HCT116 (cell line): ENCODE measurements around the gene HSPB8. TPM values are rescaled to one million over a fixed set of nuclear protein-coding genes. Genes with fewer than 3 reads are reported as not detected.

Experiments used
- ATAC-seq: fragments of 200-7000 bp; cut with Tn5 transposase; 2 replicates; pipeline ENCODE4 v1.9.1; 2020; ENCODE audit warnings: mild to moderate bottlenecking, moderate library complexity
- BruUV-seq: library from RNA; stranded (reverse); fragments of 400-500 nt; replicated peaks from 2 replicates; lab custom pipeline; 2021; lab: Mats Ljungman, UMichigan
- CTCF ChIA-PET: fragments of 300-600 bp; sonication (Branson Sonifier 250); formaldehyde crosslinking; loops from one replicate; lab custom pipeline; 2021; ENCODE audit warnings: antibody characterized with exemption; lab: Charles Lee
- POLR2A ChIA-PET: fragments of 300-600, 350-600 bp; sonication (Branson Sonifier 250); formaldehyde crosslinking; loops from one replicate; lab custom pipeline; 2021; ENCODE audit warnings: antibody characterized with exemption; lab: Charles Lee
- RAD21 ChIA-PET, 2 experiments: fragments of 300-600 bp; sonication (Branson Sonifier 250); formaldehyde crosslinking; loops; one replicate each; lab custom pipeline; 2023; ENCODE audit warnings: low total read pairs in 2 of 2; ENCODE audit not compliant: uncharacterized antibody in 2 of 2, unreplicated experiment in 2 of 2, low non-redundant PET in 1 of 2; lab: Charles Lee
- DNase-seq: peaks from one replicate; pipeline ENCODE4 v3.0.0-alpha.2; 2010; ENCODE audit warnings: low read depth, low spot score
- H2AFZ ChIP-seq: fragments of 200-600 bp; shearing (Covaris generic), sonication (generic); 2 replicates; pipeline ENCODE4 v1.6.1; 2017; ENCODE audit warnings: low read depth, mixed run types, mixed read lengths, antibody characterized with exemption, low read length; ENCODE audit not compliant: poor library complexity, severe bottlenecking
- H3K27ac ChIP-seq: 2 replicates; pipeline ENCODE4 v1.5.1; 2012; ENCODE audit warnings: low read depth, low read length
- H3K27me3 ChIP-seq: fragments of 200-600 bp; sonication (generic); 2 replicates; pipeline ENCODE4 v1.6.1; 2016; ENCODE audit warnings: mixed run types, low read length, mixed read lengths; ENCODE audit not compliant: insufficient read depth
- H3K36me3 ChIP-seq, 2 experiments: fragments of 200-500 bp in 1 of 2; fragments of 200-600 bp in 1 of 2; sonication (Bioruptor generic) in 1 of 2; sonication (generic) in 1 of 2; 2 replicates each; pipeline versions ENCODE4 v1.5.1 to v1.6.1; 2014 to 2016; ENCODE audit warnings: low read length in 2 of 2, inconsistent platforms in 1 of 2, mixed read lengths in 1 of 2, mixed run types in 1 of 2; ENCODE audit not compliant: insufficient read depth in 2 of 2, control insufficient read depth in 1 of 2
- H3K4me1 ChIP-seq, 2 experiments: fragments of 200-600 bp in 1 of 2; sonication (generic) in 1 of 2; 2 replicates each; pipeline versions ENCODE4 v1.5.1 to v1.6.1; 2012 to 2017; ENCODE audit warnings: low read length in 2 of 2, inconsistent platforms in 1 of 2, mild to moderate bottlenecking in 1 of 2, mixed read lengths in 1 of 2, mixed run types in 1 of 2, moderate library complexity in 1 of 2; ENCODE audit not compliant: insufficient read depth in 2 of 2, control insufficient read depth in 1 of 2
- H3K4me2 ChIP-seq: fragments of 200-600 bp; sonication (generic); 2 replicates; pipeline ENCODE4 v1.6.1; 2017; ENCODE audit warnings: mixed run types, low read length, mixed read lengths
- H3K4me3 ChIP-seq, 2 experiments: fragments of 200-600 bp in 1 of 2; sonication (generic) in 1 of 2; replicated peaks in 1 of 2; 2 replicates each; pipeline ENCODE4 v1.5.1; 2011 to 2016; ENCODE audit warnings: low read length in 2 of 2, control low read depth in 1 of 2, low read depth in 1 of 2, mild to moderate bottlenecking in 1 of 2, mixed read lengths in 1 of 2, mixed run types in 1 of 2
- H3K79me2 ChIP-seq: fragments of 200-600 bp; sonication (generic); 2 replicates; pipeline ENCODE4 v1.6.1; 2017; ENCODE audit warnings: mild to moderate bottlenecking, mixed run types, low read length, moderate library complexity, mixed read lengths; ENCODE audit not compliant: insufficient read depth
- H3K9ac ChIP-seq: fragments of 200-600 bp; sonication (generic); 2 replicates; pipeline ENCODE4 v1.6.1; 2016; ENCODE audit warnings: low read length, mixed read lengths
- H3K9me2 ChIP-seq: fragments of 200-600 bp; sonication (generic), shearing (Covaris generic); 2 replicates; pipeline ENCODE4 v1.6.1; 2017; ENCODE audit warnings: mixed run types, mild to moderate bottlenecking, moderate library complexity; ENCODE audit not compliant: insufficient read depth
- H3K9me3 ChIP-seq, 2 experiments: fragments of 200-500 bp in 1 of 2; fragments of 200-600 bp in 1 of 2; sonication (Bioruptor generic) in 1 of 2; sonication (generic) in 1 of 2; 2 replicates each; pipeline ENCODE4 v1.6.1; 2014 to 2017; ENCODE audit warnings: low read length in 2 of 2, mixed read lengths in 2 of 2, inconsistent platforms in 1 of 2, low read depth in 1 of 2, mild to moderate bottlenecking in 1 of 2, mixed run types in 1 of 2, moderate library complexity in 1 of 2; ENCODE audit not compliant: control insufficient read depth in 1 of 2, insufficient read depth in 1 of 2
- H4K20me1 ChIP-seq: fragments of 200-600 bp; sonication (generic), shearing (Covaris generic); 2 replicates; pipeline ENCODE4 v1.6.1; 2017; ENCODE audit warnings: mixed run types, mild to moderate bottlenecking, moderate library complexity; ENCODE audit not compliant: insufficient read depth
- ATF3 ChIP-seq: IDR thresholded peaks from 2 replicates; pipeline ENCODE4 v1.6.1; 2012
- CBX3 ChIP-seq: IDR thresholded peaks from 2 replicates; pipeline ENCODE4 v1.6.1; 2012; ENCODE audit warnings: low read depth
- CTCF ChIP-seq, 3 experiments: fragments of 200-600 bp in 1 of 3; sonication (generic) in 1 of 3; IDR thresholded peaks in 2 of 3; conservative IDR thresholded peaks in 1 of 3; 2 replicates each; pipeline ENCODE4 v1.5.1; 2012 to 2017; ENCODE audit warnings: low read depth in 2 of 3, low read length in 2 of 3, antibody characterized with exemption in 1 of 3, borderline replicate concordance in 1 of 3, control low read depth in 1 of 3, mild to moderate bottlenecking in 1 of 3, mixed read lengths in 1 of 3, mixed run types in 1 of 3, moderate library complexity in 1 of 3; ENCODE audit not compliant: insufficient read depth in 1 of 3
- EGR1 ChIP-seq: IDR thresholded peaks from 2 replicates; pipeline ENCODE4 v1.6.1; 2012; ENCODE audit warnings: low read depth
- ELF1 ChIP-seq: IDR thresholded peaks from 2 replicates; pipeline ENCODE4 v1.6.1; 2012; ENCODE audit warnings: low read depth, borderline replicate concordance
- EZH2 ChIP-seq: fragments of 200-600 bp; sonication (generic); IDR thresholded peaks from 2 replicates; pipeline ENCODE4 v1.6.1; 2017; ENCODE audit warnings: antibody characterized with exemption, mixed run types
- EZH2phosphoT487 ChIP-seq: fragments of 200-600 bp; IDR thresholded peaks from 2 replicates; pipeline ENCODE4 v1.6.1; 2018; ENCODE audit warnings: antibody characterized with exemption, borderline replicate concordance
- FOSL1 ChIP-seq: IDR thresholded peaks from 2 replicates; pipeline ENCODE4 v1.6.1; 2012; ENCODE audit warnings: low read depth
- MAX ChIP-seq: IDR thresholded peaks from 2 replicates; pipeline ENCODE4 v1.6.1; 2012
- POLR2A ChIP-seq: IDR thresholded peaks from 2 replicates; pipeline ENCODE4 v1.7.0; 2011; ENCODE audit warnings: borderline replicate concordance; ENCODE audit not compliant: insufficient read depth, insufficient read length; ENCODE audit errors: extremely low read depth
- RAD21 ChIP-seq: IDR thresholded peaks from 2 replicates; pipeline ENCODE4 v1.6.1; 2012; ENCODE audit warnings: low read depth, mild to moderate bottlenecking
- REST ChIP-seq: IDR thresholded peaks from 2 replicates; pipeline ENCODE4 v1.6.1; 2012; ENCODE audit warnings: low read depth
- SIN3A ChIP-seq: IDR thresholded peaks from 2 replicates; pipeline ENCODE4 v1.6.1; 2012; ENCODE audit warnings: low read depth
- SP1 ChIP-seq: IDR thresholded peaks from 2 replicates; pipeline ENCODE4 v1.6.1; 2012; ENCODE audit warnings: low read depth
- SRF ChIP-seq: IDR thresholded peaks from 2 replicates; pipeline ENCODE4 v1.6.1; 2012; ENCODE audit warnings: low read depth
- TCF7L2 ChIP-seq: IDR thresholded peaks from 2 replicates; pipeline ENCODE4 v1.7.0; 2011; ENCODE audit warnings: borderline replicate concordance, inconsistent platforms; ENCODE audit not compliant: insufficient read depth, insufficient read length; ENCODE audit errors: extremely low read depth
- YY1 ChIP-seq: IDR thresholded peaks from 2 replicates; pipeline ENCODE4 v1.6.1; 2011; ENCODE audit warnings: low read length, low read depth, moderate library complexity, mild to moderate bottlenecking; ENCODE audit not compliant: insufficient replicate concordance; ENCODE audit errors: extremely low read depth
- ZBTB33 ChIP-seq: IDR thresholded peaks from 2 replicates; pipeline ENCODE4 v1.6.1; 2011; ENCODE audit warnings: mild to moderate bottlenecking, low read length, moderate library complexity; ENCODE audit not compliant: insufficient replicate concordance; ENCODE audit errors: extremely low read depth
- ZNF274 ChIP-seq: fragments of 200-500 bp; sonication (Bioruptor generic); IDR thresholded peaks from 2 replicates; pipeline ENCODE4 v1.6.1; 2014; ENCODE audit warnings: mild to moderate bottlenecking, low read depth, low read length, inconsistent platforms
- intact Hi-C: fragments of 100-400 bp; cut with micrococcal nuclease; formaldehyde crosslinking; loops from 2 replicates; pipeline ENCODE4 v1.10.0; 2022
- total RNA-seq: library from RNA; stranded (reverse); gene quantifications from one replicate; pipeline ENCODE4 v1.2.1, GENCODE V29; 2021; ENCODE audit not compliant: unreplicated experiment

HSPB8 gene
- total RNA-seq, 1 experiment from 2014 or later = 3.5 TPM

GRCh38 chr12:119230807-119231206 lies 52.1 kb downstream of the HSPB8 start:
- H4K20me1 ChIP-seq = no peaks in the 10 kb centered on the region
- peaks cover 7% of the 10 kb centered on the region; the same call in 1 of the 2 replicates for H3K27me3 ChIP-seq
- no peak overlapping the region for H3K4me3 ChIP-seq
- CTCF ChIA-PET = interaction anchor here (1.0 kb wide), 1 partner anchor 213 kb away, joined by 3 read pairs; no protein-coding TSS in a partner anchor
- no peak overlapping the region for H3K27ac ChIP-seq
- no peak overlapping the region for H3K9ac ChIP-seq
- H3K9me3 ChIP-seq = no peaks in the 10 kb centered on the region
- H3K9me2 ChIP-seq = no peaks in the 10 kb centered on the region
- TF ChIP-seq YY1 (no peak), POLR2A (no peak), SIN3A (no peak), ZNF274 (no peak), EGR1 (no peak), ATF3 (no peak), RAD21 (no peak), ELF1 (no peak), SP1 (no peak), TCF7L2 (no peak), ZBTB33 (no peak), EZH2 (no peak), MAX (no peak), EZH2phosphoT487 (no peak), SRF (no peak), FOSL1 (no peak), REST (no peak), CBX3 (no peak), CTCF (IDR thresholded peaks at IDR 0.05 in 2 of 3, conservative IDR thresholded peaks at IDR 0.05 in 1 of 3; ENCODE audit: borderline replicate concordance in 1 of 3, insufficient read depth in 1 of 3, low read depth in 2 of 3, low read length in 2 of 3) (no peak)
- peaks cover 0 to 9% of the 10 kb centered on the region in 2 experiments; a peak in 1 of 4 replicates for H3K4me1 ChIP-seq
- H3K79me2 ChIP-seq = no peaks in the 10 kb centered on the region
- intact Hi-C loops = no loop called here
- no peaks in the 10 kb centered on the region for H3K36me3 ChIP-seq
- peak overlapping the region; percentile 3 for H2AFZ ChIP-seq
- DNase-seq = no peak
- no peak for ATAC-seq
- H3K4me2 ChIP-seq = no peak overlapping the region
- no TSS peak for BruUV-seq
- POLR2A ChIA-PET = no interaction called here
- RAD21 ChIA-PET = no interaction called here
